HG02884 (cell line): Measurements from ENCODE around the gene HCAR2.
"Not testable (repeated sequence)": the region's sequence is repeated elsewhere in the genome, so short reads cannot be mapped to it uniquely, and the experiment has no call there.

Source experiments
- ATAC-seq: cut with Tn5 transposase; IDR thresholded peaks from one replicate; pipeline ENCODE4 v1.9.1; 2021; ENCODE audit warnings: mild to moderate bottlenecking, moderate library complexity; ENCODE audit not compliant: unreplicated experiment

HCAR2 gene

DNA sequence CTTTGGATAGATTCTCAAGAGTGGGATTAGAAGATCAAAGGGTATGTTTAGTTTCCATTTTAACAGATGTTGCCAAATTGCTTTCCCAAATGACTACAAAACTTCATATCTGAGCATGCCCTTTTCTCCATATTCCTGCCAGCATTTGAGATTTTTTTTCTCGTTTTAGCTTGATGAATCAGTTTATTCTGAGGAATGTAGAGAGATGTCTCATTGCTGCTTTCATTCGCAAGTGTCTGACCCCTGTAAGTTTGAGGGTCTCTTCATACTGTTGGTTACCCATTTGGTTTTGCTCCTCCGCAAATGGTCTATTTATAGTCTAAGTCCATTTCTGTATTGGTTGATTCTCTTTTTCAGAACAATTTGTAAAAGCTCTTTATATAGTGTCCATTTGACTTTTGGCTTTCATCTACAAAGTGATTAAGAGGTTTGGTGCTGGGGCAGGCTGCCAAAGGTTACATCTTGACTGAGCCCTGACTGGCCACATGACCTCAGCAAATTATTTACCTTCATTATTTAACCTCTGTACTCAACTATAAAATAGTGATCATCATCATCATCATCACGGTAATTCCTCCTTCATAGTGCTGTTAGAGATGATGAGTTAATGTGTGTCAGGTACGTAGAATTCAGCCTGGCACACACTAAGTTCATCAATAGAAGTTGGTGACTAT is 33.6 kb downstream of the HCAR2 start:
- ATAC-seq: no peak

DNA sequence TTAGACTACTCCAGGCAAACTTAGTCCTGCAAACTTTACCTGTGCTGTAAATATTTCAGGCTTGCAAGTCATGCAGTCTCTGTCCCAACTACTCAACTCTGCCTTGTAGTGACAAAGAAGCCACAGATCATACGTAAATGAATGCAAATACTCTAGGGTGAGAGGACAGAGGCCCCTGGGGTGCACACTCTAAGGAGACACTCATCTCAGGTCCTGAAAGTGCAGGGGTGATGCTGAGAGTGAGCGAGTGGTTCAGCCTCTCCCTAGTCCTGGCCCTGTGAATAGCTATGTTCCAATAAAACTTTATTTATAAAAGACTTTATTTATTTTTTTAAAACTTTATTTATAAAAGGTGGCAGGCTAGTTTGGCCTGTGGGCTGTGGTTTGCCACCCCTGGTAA is 34.9 kb downstream of the HCAR2 start:
- ATAC-seq: no peak

DNA sequence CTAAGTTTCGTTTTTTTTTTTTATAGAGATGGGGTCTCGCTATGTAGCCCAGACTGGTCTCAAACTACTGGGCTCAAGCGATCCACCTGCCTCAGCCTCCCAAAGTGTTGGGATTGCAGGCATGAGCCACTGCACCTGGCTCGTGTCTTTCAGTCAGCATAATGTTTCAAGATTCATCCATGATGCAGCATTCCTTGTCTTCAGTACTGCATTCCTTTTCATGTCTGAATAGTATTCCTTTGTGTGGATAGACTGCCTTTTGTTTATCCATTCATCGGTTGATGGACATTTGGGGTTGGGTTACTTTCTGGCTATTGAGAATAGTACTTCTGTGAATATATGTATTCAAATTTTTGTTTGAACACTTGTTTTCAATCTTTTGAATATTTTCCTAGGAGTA is 37.4 kb downstream of the HCAR2 start:
- ATAC-seq: no peak

DNA sequence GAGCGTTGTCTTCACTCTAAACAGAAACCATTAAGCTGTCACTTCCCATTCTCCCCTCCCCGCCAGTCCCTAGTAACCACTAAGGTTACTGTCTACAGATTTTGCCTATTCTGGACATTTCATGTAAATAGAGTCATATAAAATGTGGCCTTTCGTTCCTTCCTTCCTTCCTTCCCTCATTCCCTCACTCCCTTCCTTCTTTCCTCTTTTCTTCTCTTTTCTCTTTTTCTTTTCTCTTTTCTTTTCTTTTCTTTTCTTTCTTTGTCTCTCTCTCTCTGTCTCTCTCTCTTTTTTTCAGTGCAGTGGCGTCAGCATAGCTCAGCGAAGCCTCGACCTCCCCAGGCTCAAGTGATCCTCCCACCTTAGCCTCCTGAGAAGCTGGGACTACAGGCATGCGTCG is 37.8 kb downstream of the HCAR2 start:
- ATAC-seq: no peak

DNA sequence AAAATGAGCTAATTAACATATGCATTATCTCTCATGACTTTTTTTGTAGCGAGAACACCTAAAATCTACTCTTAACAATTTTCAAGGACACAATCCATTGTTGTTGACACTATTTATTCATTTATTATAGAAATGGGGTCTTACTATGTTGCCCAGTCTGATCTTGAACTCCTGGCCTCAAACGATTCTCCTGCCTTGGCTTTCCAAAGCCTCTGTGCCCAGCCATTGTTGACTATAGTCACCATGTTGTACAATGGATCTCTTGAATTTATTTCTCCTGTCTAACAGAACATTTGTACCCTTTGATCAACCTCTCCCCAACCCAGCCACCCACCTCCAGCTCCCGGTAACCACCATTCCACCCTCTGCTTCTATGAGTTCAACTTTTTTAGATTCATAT is 41.2 kb downstream of the HCAR2 start:
- ATAC-seq: no peak

DNA sequence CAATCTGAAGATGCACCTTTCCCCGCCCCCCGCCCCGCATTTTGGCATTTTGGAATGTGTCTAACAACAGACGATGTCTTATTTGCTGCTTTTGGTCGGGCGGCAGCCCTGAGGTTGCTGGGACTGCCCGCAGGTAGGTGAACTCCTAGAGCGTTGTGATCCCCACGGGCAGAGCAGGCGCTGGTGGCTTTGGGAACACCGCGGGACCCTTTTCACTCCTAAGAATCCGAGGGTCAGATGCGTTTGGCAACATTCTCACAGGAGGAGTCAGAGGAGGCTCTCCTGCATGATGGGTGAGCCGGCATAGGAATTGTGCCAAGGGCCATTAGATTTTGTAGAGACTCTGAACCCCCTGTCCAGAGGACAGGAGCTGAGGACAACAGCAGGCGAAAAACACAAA is 41.9 kb downstream of the HCAR2 start:
- no peak for ATAC-seq

DNA sequence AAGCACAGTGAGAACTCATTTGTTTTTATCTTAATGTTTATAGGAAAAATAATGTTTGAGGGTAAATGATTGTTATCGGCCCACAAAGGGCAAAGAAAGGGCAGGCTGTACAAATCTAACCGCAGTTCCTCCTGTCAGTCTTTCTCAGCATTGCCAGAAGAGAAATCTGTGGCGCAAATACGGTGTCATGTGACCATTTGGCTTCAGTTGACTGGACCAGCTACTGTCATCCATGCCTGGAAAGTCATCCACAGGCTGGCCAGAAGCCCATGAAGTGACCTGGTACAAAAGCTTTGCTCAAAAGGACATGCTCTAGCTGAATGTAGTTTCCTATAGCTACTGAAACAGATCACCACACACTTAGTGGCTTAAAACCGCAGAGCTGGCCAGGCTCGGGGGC is 43.6 kb downstream of the HCAR2 start:
- no peak for ATAC-seq

DNA sequence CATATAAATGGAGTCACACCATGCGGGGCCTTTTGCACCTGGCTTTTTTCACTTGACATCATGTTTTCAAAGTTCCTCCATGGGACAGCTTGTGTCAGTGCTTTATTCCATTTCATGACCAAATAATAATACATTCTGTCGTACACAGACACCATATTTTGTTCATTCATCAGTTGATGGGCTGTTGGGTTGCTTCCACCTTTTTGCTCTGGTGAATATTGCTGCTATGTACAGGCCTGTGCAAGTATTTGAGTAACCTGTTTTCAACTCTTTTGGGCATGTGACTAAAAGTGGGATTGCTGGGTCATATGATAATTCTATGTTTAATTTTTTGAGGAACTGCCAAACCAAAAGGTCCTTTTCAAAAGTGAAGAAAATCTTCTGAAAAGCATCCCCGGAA is 46.9 kb downstream of the HCAR2 start:
- no peak for ATAC-seq

DNA sequence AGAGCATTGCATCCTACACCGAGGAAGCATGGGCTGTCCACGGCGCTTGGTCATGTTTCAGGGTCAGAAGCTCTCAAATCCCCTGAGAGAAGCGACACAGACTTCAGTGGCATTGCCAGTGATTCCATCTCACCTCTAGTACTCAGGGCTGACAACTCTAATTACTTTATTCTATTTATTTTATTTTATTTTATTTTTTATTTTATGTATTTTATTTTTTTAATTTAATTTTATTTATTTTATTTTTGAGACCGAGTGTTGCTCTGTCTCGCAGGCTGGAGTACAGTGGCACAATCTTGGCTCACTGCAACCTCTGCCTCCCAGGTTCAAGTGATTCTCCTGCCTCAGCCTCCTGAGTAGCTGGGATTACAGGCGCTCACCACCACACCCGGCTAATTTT is 49.9 kb downstream of the HCAR2 start:
- not testable (repeated sequence) for ATAC-seq

DNA sequence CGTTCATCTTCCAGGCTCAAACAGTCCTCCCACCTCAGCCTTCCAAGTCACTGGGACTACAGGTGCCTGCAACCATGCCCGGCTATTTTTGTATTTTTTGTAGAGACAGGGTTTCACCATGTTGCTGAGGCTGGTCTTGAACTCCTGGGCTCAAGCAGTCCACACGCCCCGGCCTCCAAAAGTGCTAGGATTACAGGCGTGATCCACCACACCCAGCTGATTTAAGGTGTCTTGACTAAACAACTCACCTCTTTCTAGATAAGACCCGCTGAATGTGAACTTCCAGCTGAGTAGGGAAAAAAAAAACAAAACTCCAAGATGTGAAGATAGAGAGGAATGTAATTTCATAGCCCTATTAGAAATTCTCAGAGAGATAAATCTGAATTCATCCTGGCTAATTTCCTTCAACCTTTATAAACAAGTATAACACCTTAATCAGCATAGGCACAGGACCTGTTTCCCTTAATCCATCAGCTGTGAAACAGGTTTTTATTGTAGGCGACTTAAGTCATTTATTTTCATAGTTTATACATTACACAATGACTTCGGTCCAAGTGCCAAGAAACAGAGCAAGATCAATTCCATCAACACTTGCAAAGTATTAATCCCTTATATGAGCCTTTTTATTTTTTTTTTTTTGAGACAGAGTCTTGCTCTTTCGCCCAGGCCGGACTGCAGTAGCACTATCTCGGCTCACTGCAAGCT is 51.5 kb downstream of the HCAR2 start:
- no peak for ATAC-seq
